ENCODE measurements around the gene MRGPRG. TPM values are rescaled to one million over a fixed set of nuclear protein-coding genes. Genes with fewer than 3 reads are reported as not detected.

MRGPRG gene
- total RNA-seq, 1 experiment from 2014 or later, result not detected

- DNase-seq (no peak), ATAC-seq (no peak)
- no peaks in the 10 kb centered on the region for H3K27me3 ChIP-seq (ENCODE audit: low read length)
- H3K79me2 ChIP-seq (ENCODE audit: low read length), result no peaks in the 10 kb centered on the region
- ChIA-PET POLR2A (ENCODE audit: unreplicated experiment) (no interaction called here), CTCF (no interaction called here)
- H3K9me3 ChIP-seq (ENCODE audit: low read length), result no peaks in the 10 kb centered on the region
- peaks cover 15% of the 10 kb centered on the region; the same call in 1 of the 2 replicates for H3K4me1 ChIP-seq (ENCODE audit: insufficient read depth, low read length)
- H4K20me1 ChIP-seq (ENCODE audit: low read length), result no peaks in the 10 kb centered on the region
- no peak overlapping the region for H2AFZ ChIP-seq (ENCODE audit: low read length)
- H3F3A ChIP-seq (ENCODE audit: low read length, unreplicated experiment), result no peaks in the 10 kb centered on the region
- intact Hi-C loops (cut with micrococcal nuclease), result no loop called here
- no peaks in the 10 kb centered on the region for H3K9me2 ChIP-seq (replicated peaks; ENCODE audit: low read length)
- H3K4me2 ChIP-seq (ENCODE audit: low read length), result no peak overlapping the region
- TF ChIP-seq, protein P1, sequence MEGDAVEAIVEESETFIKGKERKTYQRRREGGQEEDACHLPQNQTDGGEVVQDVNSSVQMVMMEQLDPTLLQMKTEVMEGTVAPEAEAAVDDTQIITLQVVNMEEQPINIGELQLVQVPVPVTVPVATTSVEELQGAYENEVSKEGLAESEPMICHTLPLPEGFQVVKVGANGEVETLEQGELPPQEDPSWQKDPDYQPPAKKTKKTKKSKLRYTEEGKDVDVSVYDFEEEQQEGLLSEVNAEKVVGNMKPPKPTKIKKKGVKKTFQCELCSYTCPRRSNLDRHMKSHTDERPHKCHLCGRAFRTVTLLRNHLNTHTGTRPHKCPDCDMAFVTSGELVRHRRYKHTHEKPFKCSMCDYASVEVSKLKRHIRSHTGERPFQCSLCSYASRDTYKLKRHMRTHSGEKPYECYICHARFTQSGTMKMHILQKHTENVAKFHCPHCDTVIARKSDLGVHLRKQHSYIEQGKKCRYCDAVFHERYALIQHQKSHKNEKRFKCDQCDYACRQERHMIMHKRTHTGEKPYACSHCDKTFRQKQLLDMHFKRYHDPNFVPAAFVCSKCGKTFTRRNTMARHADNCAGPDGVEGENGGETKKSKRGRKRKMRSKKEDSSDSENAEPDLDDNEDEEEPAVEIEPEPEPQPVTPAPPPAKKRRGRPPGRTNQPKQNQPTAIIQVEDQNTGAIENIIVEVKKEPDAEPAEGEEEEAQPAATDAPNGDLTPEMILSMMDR (conservative IDR thresholded peaks at IDR 0.05; ENCODE audit: low read depth, low read length), result no peak
- TF ChIP-seq EZH2phosphoT487 (IDR thresholded peaks at IDR 0.05; ENCODE audit: borderline replicate concordance, low read length) (no peak), EZH2 (IDR thresholded peaks at IDR 0.05; ENCODE audit: low read length, unreplicated experiment) (no peak)
- H3K36me3 ChIP-seq (ENCODE audit: low read depth, low read length), result no peaks in the 10 kb centered on the region
- BruUV-seq (replicated peaks), result no TSS peak
- no peak overlapping the region for H3K27ac ChIP-seq (ENCODE audit: low read length)
- H3K4me3 ChIP-seq (ENCODE audit: low read length), result no peak overlapping the region
- no peak overlapping the region for H3K9ac ChIP-seq (ENCODE audit: low read length)
Observed at GRCh38 chr11:3170756-3171650, 47.6 kb downstream of the MRGPRG start.

DNA sequence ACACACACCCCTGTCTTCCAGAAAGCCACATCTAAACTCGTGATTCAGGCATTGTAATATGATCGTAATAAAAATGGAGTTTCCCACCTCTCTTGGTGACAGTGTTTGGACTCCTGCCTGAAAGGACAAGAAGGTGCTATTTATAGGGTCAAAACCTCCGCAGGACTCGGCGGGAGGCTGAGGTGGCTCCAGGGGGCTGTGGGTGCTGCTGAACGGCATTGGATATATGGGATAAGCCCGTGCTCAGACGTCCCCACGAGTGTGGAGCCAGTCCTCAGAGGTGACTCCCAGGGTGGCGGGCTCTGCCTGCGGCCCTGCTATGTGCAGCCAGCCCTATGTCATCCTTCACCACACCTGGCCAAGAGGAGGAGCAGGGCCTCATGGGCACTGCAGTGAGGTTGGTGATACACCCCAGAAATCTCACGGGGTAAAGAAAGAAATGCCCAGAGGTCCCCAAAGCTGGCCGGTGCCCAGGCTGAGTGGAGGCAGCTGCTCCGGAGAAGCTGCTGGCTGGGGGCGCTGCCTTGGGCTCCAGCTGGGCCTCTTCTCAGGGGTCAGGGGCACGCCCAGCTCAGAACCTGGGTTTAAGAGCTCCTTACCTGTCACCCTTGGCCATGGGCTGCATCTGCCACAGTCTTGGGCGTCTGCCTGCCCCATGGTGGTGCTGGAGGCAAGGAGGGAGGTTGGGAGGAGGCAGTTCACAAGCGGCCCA is 48.4 kb downstream of the MRGPRG start:
- H3F3A ChIP-seq (ENCODE audit: low read length, unreplicated experiment), result no peaks in the 10 kb centered on the region

More for the DNA sequence above, 48.4 kb downstream of the MRGPRG start:
- no peaks in the 10 kb centered on the region for H3K9me3 ChIP-seq (ENCODE audit: low read length)
- no peaks in the 10 kb centered on the region for H3K79me2 ChIP-seq (ENCODE audit: low read length)
- peaks cover 15% of the 10 kb centered on the region; the same call in 1 of the 2 replicates for H3K4me1 ChIP-seq (ENCODE audit: insufficient read depth, low read length)
- no peak for TF ChIP-seq EZH2 (IDR thresholded peaks at IDR 0.05; ENCODE audit: low read length, unreplicated experiment)
- TF ChIP-seq, protein P1 (conservative IDR thresholded peaks at IDR 0.05; ENCODE audit: low read depth, low read length), result no peak
- no peak for TF ChIP-seq EZH2phosphoT487 (IDR thresholded peaks at IDR 0.05; ENCODE audit: borderline replicate concordance, low read length)
- peak overlapping the region; percentile 91 for H3K4me2 ChIP-seq (ENCODE audit: low read length)
- no TSS peak for BruUV-seq (replicated peaks)
- H4K20me1 ChIP-seq (ENCODE audit: low read length), result no peaks in the 10 kb centered on the region
- peak overlapping the region; percentile 63; the same call in 1 of the 2 replicates for H3K4me3 ChIP-seq (ENCODE audit: low read length)
- CTCF ChIA-PET, result interaction anchor here (0.7 to 0.8 kb wide), 2 partner anchors 46 to 239 kb away, joined by 3 read pairs; no protein-coding TSS in a partner anchor
- POLR2A ChIA-PET (ENCODE audit: unreplicated experiment), result no interaction called here
- peak overlapping the region; percentile 82 for H2AFZ ChIP-seq (ENCODE audit: low read length)
- intact Hi-C loops (cut with micrococcal nuclease), result no loop called here
- peak; percentile 34 for DNase-seq
- H3K27me3 ChIP-seq (ENCODE audit: low read length), result no peaks in the 10 kb centered on the region
- H3K27ac ChIP-seq (ENCODE audit: low read length), result no peak overlapping the region
- no peaks in the 10 kb centered on the region for H3K36me3 ChIP-seq (ENCODE audit: low read depth, low read length)
- no peak for ATAC-seq
- H3K9ac ChIP-seq (ENCODE audit: low read length), result no peak overlapping the region
- no peaks in the 10 kb centered on the region for H3K9me2 ChIP-seq (replicated peaks; ENCODE audit: low read length)

Measured in PC-3 (cell line).